Astrocyte of the spinal cord (primary cell): ENCODE data around the gene NIFK.

Source experiments
- DNase-seq: peaks from one replicate; pipeline ENCODE4 v3.0.0; 2011; ENCODE audit warnings: low read depth, low spot score
- H3K4me3 ChIP-seq: 2 replicates; pipeline ENCODE4 v1.5.1; 2011; ENCODE audit warnings: low read depth, mild to moderate bottlenecking, low read length, moderate library complexity
- CTCF ChIP-seq: IDR thresholded peaks from 2 replicates; pipeline ENCODE4 v1.5.1; 2012; ENCODE audit warnings: low read depth, mild to moderate bottlenecking, low read length, inconsistent platforms
- in situ Hi-C: cut with HindIII; loops from 2 replicates; pipeline ENCODE4 v1.10.0; 2017; ENCODE audit warnings: low sequenced_read_pairs

NIFK gene

GRCh38 chr2:121686218-121686617 is 50.5 kb downstream of the NIFK start:
- no peak for DNase-seq
- no peak for TF ChIP-seq CTCF
- in situ Hi-C loops = no loop called here
- no peak overlapping the region for H3K4me3 ChIP-seq

GRCh38 chr2:121682396-121683298 is 54.0 kb downstream of the NIFK start:
- in situ Hi-C loops = no loop called here
- DNase-seq = no peak
- TF ChIP-seq CTCF = no peak
- H3K4me3 ChIP-seq = no peak overlapping the region

DNA sequence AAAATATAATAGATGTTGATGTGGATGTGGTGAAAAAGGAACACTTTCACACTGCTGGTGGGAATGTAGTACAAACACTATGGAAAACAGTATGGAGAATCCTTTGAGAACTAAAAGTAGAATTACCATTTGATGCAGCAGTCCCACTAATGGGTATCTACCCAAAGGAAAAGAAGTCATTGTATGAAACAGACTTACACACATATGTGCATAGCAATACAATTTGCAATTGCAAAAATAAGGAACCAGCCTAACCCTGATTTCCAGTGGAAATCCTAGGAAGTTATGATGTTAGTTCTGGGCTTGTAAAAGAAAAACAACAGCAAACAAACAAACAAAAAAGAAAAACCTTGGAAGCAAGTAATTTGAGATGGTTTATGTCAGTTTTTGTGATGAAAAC is 58.8 kb downstream of the NIFK start:
- no peak for TF ChIP-seq CTCF
- H3K4me3 ChIP-seq = no peak overlapping the region
- no peak for DNase-seq
- in situ Hi-C loops = no loop called here
